Activated T-cell treated with anti-CD3 and anti-CD28 coated beads for 4 hours (primary cell): ENCODE data around the gene PDRG1.
"Not testable (repeated sequence)": the region's sequence is repeated elsewhere in the genome, so short reads cannot be mapped to it uniquely, and the experiment has no call there.

Experiments used
- DNase-seq: peaks from one replicate; pipeline ENCODE4 v3.0.0-alpha.2; 2020

Gene PDRG1

DNA sequence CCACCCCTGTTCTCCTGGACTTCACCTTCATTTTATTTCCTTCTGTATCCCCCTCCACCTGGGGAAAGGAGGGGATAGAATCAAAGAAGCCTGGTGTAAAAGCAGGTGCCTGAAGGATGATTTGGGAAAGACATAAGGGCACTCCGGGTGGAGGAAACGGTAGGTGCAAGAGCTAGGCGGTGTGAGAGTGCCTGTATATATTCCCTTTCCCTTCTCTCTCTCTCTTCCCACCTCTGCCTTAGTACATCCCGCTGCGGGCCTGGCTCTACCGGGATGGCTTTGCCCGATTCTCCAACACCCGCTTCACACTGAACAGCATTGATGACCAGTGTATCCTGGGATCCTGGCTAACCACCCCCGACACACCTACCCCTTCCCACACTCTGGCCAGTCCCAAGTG, 26.2 kb downstream of the PDRG1 start:
- no peak for DNase-seq

GRCh38 chr20:31924561-31924960, 27.3 kb downstream of the PDRG1 start:
- DNase-seq: no peak

DNA sequence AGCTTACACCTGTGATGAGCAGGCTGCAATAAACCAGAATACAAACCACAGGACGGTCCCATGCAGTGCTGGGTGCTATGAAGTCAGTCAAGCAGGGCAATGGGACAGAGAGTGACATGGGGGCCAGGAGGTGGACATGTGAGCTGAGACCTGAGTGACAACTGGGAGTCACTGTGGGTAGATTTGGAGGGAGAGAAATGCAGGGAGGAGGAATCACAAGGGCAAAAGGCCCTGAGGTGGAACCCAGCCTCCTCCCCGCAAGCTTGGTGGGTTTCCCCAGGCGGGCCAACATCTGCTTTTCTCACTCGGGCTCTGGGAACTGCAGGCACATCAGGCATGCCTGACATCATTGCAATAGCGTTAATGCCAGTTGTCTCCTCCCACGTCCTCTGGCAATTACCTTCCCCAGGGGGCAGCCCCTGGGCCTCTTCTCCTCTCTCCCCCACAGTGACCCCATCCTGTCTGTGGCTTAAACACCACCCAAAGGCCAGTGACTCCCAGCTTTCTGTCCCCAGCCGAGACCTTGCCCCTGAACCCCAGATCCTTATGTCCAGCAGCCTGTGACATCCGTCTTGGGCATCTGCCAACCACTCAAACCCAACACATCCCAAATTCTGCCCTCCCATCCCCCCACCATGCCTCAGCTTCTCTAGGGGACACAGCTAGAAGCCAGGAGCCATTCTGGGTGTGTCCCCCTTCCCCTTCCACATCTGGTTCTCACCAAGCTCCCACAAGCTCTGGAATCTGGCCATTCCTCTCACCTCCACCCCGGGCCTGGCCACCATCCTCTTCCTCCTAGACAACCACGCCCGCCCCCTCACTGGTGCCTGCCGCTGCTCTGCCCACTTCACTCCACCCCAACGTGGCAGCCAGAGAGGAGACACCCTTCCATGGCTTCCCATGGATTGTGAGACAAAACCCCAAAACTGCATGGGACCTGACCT, 28.2 kb downstream of the PDRG1 start:
- DNase-seq: no peak

DNA sequence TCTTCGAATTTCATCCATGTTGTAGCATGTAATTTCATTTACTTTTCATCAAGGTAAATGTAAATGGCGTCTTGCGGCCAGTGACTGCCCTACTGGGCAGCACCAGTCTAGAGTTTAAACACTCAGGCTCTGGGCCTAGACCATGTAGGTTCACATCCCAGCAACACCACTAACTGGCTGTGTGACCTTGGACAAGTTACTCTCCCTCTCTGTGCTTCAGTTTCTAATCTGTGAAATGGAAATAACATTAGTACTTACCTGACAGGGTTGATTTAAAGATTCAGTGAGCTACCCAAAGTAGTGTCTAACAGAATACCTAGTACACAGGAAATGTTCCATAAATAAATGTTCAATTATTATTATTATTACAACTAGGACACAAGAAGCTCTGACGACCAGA, 29.3 kb downstream of the PDRG1 start:
- no peak for DNase-seq

- no peak for DNase-seq
Observed at GRCh38 chr20:31922181-31922580, 29.7 kb downstream of the PDRG1 start.

DNA sequence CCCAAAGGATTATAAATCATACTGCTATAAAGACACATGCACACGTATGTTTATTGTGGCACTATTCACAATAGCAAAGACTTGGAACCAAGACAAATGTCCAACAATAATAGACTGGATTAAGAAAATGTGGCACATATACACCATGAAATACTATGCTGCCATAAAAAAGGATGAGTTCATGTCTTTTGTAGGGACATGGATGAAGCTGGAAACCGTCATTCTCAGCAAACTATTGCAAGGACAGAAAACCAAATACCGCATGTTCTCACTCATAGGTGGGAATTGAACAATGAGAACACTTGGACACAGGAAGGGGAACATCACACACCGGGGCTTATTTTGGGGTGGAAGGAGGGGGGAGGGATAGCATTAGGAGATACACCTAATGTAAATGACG, 30.4 kb downstream of the PDRG1 start:
- DNase-seq: not testable (repeated sequence)

GRCh38 chr20:31920275-31920855, 31.5 kb downstream of the PDRG1 start:
- DNase-seq: no peak

DNA sequence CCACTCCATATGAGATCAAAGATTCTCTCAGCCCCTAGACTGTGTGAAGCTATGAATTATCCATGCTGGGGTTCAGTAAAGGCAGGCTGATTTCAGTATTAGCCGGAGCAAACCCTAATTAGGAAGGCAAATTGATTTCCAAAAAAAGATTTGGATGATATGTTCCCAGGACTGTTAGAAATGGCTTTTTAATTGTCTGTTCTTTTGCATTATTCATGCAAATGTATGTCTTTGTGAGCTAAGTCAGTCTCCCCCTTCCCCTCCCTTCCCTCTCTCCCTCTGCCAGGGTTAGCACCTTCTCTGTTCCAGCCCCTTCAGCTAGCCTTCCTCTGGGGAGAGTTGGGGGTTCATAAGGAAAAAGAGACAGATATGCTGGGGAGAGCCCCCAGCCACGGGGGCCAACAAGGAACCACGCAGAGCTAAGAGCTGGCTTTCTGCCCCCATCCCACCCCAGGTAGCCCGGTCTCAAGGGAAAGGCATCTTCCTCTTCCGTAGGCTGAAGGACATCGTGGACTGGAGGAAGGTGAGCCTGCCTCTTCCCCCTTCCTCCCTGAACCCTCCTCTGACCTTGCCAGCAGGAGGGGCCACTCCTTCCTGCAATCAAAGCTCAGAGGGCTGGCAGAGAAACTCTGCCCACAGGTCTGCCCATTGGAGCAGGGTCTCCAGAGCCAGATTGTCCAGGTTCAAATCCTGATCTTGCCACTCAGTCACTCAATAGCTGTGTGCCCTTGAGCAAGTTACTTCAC, 32.3 kb downstream of the PDRG1 start:
- DNase-seq: no peak

- DNase-seq: no peak
Observed at GRCh38 chr20:31918466-31919105, 33.3 kb downstream of the PDRG1 start.

GRCh38 chr20:31917962-31918412, 33.9 kb downstream of the PDRG1 start:
- not testable (repeated sequence) for DNase-seq

DNA sequence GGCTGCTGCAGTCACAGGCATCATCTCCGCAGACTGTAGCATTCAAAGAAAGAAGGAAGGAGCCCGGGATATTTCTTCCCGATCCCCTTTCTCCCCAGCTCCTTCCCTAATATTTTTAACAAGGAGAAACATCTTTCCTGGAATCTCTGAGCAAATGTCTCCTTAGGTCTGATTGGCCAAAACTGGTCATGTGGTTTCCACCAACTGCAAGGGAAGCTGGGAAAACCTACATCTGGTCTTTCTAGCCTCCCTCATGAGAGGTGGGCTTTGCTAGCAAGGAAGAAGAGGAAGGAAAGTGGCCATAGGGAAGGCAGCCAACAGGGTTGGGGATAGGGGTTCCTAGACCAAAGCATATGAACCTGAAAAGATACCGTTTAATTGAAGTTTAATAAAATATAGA, 35.1 kb downstream of the PDRG1 start:
- no peak for DNase-seq

GRCh38 chr20:31915491-31916280, 36.2 kb downstream of the PDRG1 start:
- no peak for DNase-seq

GRCh38 chr20:31914170-31914569, 37.7 kb downstream of the PDRG1 start:
- no peak for DNase-seq

- DNase-seq: no peak
Observed at GRCh38 chr20:31913431-31914157, 38.3 kb downstream of the PDRG1 start.

GRCh38 chr20:31910071-31910803, 41.6 kb downstream of the PDRG1 start:
- no peak for DNase-seq

DNA sequence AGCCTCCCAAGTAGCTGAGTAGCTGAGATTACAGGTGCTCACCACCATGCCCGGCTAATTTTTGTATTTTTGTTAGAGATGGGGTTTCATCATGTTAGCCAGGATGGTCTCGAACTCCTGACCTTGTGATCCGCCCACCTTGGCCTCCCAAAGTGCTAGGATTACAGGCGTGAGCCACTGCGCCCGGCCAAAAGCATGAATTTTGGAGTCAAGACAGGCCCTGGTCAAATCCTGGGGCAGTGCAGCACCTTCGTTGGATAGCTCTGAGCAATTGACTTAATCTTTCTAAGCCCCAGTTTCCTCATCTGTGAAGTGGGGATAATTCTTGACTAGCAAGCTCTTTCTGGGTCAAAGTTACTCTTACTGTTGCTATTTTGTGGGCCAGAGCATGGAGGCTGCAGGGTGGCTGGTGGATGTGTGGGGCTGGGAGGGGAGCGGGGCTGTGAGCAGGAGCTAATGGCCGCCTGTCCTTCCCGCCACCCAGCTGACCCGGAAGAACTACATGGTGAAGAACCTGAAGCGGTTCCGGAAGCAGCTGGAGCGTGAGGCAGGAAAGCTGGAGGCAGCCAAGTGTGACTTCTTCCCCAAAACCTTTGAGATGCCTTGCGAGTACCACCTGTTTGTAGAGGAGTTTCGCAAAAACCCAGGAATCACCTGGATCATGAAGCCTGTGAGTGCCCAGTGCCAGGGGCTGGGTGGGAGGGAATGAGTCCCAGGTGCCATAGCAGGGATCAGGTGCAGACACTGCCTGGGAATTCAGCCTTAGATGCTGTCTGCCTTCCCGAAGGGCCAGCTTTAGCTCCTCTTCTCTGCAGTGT, 42.4 kb downstream of the PDRG1 start:
- DNase-seq: no peak

- no peak for DNase-seq
Observed at GRCh38 chr20:31908424-31908823, 43.4 kb downstream of the PDRG1 start.

DNA sequence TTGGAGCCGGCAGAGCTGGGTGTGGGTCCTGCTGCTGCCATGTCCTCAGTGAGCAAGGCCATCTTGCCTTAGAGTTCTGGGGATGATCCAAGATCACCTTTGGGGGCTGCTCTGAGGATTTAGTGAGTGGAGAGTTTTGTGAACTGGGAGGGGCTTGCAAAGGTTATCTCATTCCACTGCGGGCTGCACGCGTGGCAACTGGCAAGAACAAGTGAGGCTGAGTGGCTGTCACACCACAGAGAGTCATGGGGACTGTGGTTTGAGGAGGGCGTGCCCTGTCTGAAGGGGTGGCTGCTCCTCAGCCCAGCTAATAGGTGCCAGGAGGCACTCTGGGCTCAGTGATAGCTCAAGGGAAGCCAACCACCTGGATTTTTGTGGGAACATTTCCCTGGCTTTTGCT, 43.8 kb downstream of the PDRG1 start:
- DNase-seq: no peak

GRCh38 chr20:31907046-31907445, 44.8 kb downstream of the PDRG1 start:
- DNase-seq: no peak

DNA sequence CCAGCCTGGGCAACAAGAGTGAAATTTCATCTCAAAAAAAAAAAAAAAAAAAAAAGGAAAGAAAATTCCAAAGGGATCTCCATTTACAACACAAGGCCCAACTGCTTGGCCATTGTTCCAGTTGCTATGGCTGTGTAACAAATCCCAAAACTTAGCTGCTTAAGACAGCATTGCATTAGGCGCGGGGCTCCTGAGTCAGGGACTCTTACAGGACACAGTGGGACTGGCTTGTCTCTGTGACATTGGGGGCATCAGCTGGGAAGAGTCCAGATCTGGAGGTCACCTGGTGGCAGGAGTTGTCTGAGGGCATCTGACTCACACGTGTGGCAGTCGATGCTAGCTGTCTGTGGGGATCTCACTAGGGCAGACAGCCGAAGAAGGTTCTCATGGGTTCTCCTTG, 45.8 kb downstream of the PDRG1 start:
- DNase-seq: no peak
